HepG2 (cell line): ENCODE measurements around the gene XPC. TPM values are rescaled to one million over a fixed set of nuclear protein-coding genes. Genes with fewer than 3 reads are reported as not detected.

Experiments used
- ATM ChIP-seq: fragments of 450-650 bp; IDR thresholded peaks from 2 replicates; pipeline ENCODE4 v1.7.1; 2017; ENCODE audit warnings: mild to moderate bottlenecking, borderline replicate concordance
- HCFC1 ChIP-seq: fragments of 150-350 bp; IDR thresholded peaks from 2 replicates; pipeline ENCODE4 v1.6.1; 2014; ENCODE audit warnings: low read depth, low read length
- KLF11 ChIP-seq: IDR thresholded peaks from 2 replicates; pipeline ENCODE4 v1.6.1; 2016; ENCODE audit warnings: missing compliant biosample characterization
- PAWR ChIP-seq: sonication (generic); formaldehyde crosslinking; IDR thresholded peaks from 2 replicates; pipeline ENCODE4 v1.4.0; 2020; ENCODE audit warnings: missing genetic modification reagents, mild to moderate bottlenecking, borderline replicate concordance
- RARA ChIP-seq: IDR thresholded peaks from 2 replicates; pipeline ENCODE4 v1.6.1; 2016; ENCODE audit warnings: missing genetic modification reagents, missing compliant biosample characterization
- SP5 ChIP-seq: IDR thresholded peaks from 2 replicates; pipeline ENCODE4 v1.6.1; 2016; ENCODE audit warnings: low read depth, borderline replicate concordance
- TBP ChIP-seq: sonication (generic); formaldehyde crosslinking; IDR thresholded peaks from 2 replicates; pipeline ENCODE4 v1.5.0; 2020; ENCODE audit warnings: missing genetic modification reagents
- TSC22D2 ChIP-seq: sonication (generic); formaldehyde crosslinking; IDR thresholded peaks from 2 replicates; pipeline ENCODE4 v1.5.1; 2020; ENCODE audit warnings: missing genetic modification reagents, mild to moderate bottlenecking, borderline replicate concordance
- ZNF256 ChIP-seq: sonication (generic); formaldehyde crosslinking; conservative IDR thresholded peaks from 2 replicates; pipeline ENCODE4 v1.4.0; 2020; ENCODE audit warnings: missing genetic modification reagents
- ZNF530 ChIP-seq: sonication (generic); formaldehyde crosslinking; IDR thresholded peaks from 2 replicates; pipeline ENCODE4 v1.5.0; 2020; ENCODE audit warnings: low read depth, mild to moderate bottlenecking, missing genetic modification reagents
- ZNF850 ChIP-seq: sonication (generic); formaldehyde crosslinking; conservative IDR thresholded peaks from 2 replicates; pipeline ENCODE4 v1.9.0; 2021; ENCODE audit warnings: mild to moderate bottlenecking, missing genetic modification reagents
- polyA plus RNA-seq, 8 experiments: library from polyadenylated mRNA; depleted of rRNA in 3 of 8; stranded (reverse) in 7 of 8; unstranded in 1 of 8; fragments of >200 nt; fragmentation: Illumina TruSeq in 4 of 8; extraction: Trizol in 4 of 8; gene quantifications; 2 replicates each; pipeline versions ENCODE4 v1.2.1 to v1.2.3, GENCODE V29; 2011 to 2016; ENCODE audit warnings: low read depth in 4 of 8, missing spikeins in 1 of 8, mixed read lengths in 1 of 8; ENCODE audit not compliant: insufficient read depth in 1 of 8
- total RNA-seq, 5 experiments: library from RNA; depleted of rRNA; stranded (reverse); fragments of >200 nt; fragmentation: Illumina TruSeq; extraction: Trizol; gene quantifications; 2 replicates each; pipeline ENCODE4 v1.2.3, GENCODE V29; 2016; ENCODE audit warnings: low read depth in 1 of 5
- TF ChIP-seq, protein P1 (sequence below): sonication (generic); formaldehyde crosslinking; IDR thresholded peaks from 2 replicates; pipeline ENCODE4 v1.5.0; 2020; ENCODE audit warnings: mild to moderate bottlenecking, missing genetic modification reagents
- TF ChIP-seq, protein P2 (sequence below): sonication (generic); formaldehyde crosslinking; IDR thresholded peaks from 2 replicates; pipeline ENCODE4 v1.4.0; 2020; ENCODE audit warnings: missing genetic modification reagents, borderline replicate concordance
- TF ChIP-seq, protein P3 (sequence below), 2 experiments: fragments of 450-650 bp in 1 of 2; sonication (generic) in 1 of 2; formaldehyde crosslinking; IDR thresholded peaks; 2 replicates each; pipeline versions ENCODE4 v1.5.0 to v1.8.0; 2020 to 2022; ENCODE audit warnings: mild to moderate bottlenecking in 1 of 2, missing genetic modification reagents in 1 of 2

XPC gene
- total and polyA plus RNA-seq, 2 of the 13 experiments (the other 11 are each of a cell fraction or from before 2014, with no cell fraction given), result 9.4 to 24.1 TPM

DNA sequence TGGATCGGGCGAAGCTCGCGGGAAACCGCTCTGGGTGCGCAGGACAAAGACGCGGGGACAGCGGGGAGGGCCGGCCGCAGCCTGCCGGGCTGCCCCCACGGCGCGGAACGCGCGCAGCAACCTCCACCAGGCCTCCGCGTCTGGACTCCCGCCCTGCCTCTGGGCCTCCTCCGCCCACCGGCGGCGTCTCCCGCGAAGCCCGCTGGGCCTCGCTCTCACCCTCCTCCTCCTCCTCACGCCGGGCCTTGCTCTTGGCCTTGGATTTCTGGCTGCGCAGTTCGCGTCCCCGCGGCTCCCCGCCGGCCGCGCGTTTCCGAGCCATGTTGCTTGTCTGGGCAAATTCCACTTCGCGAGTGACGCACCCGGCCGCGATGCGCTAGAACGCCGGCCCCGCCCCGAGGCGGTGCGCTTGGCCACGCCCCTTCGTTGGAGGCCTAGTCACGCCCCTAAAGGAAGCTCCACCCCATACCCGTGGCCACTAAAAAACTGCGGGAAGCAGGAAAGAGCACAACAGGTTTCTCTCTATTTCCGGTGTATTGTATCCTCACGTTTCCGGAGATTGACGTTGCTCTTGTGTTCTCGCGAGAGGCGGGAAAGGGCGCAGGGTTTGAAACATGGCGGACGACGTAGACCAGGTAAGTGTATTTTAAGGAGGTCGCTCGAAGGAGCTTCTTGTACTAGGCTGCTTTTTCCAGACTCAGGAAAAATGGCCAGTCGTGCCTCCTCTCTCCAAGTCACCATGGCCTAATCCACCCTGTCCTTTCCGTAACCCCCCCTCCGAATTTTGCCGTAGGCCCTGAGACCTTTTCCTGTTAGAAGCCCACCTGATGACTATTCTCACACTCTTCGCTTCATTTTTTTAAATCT lies at the start of gene XPC, which contains the start of gene LSM3 (continued):
- TF ChIP-seq TBP (CRISPR knock-in tag) (no peak), KLF11 (no peak), ATM (no peak), ZNF850 (no peak; the same call in 1 of the 2 replicates), HCFC1 (peak; percentile 49; the same call in 1 of the 2 replicates), RARA (CRISPR knock-in tag) (no peak; the same call in 1 of the 2 replicates), ZNF530 (CRISPR knock-in tag) (no peak), PAWR (CRISPR knock-in tag) (0 out of 2 replicates have a peak, but pooled peaks have one; percentile 31), SP5 (peak; percentile 62; the same call in 1 of the 2 replicates), ZNF256 (CRISPR knock-in tag) (no peak; the same call in 1 of the 2 replicates), TSC22D2 (CRISPR knock-in tag) (0 out of 2 replicates have a peak, but pooled peaks have one; percentile 49)
- TF ChIP-seq, protein P1, sequence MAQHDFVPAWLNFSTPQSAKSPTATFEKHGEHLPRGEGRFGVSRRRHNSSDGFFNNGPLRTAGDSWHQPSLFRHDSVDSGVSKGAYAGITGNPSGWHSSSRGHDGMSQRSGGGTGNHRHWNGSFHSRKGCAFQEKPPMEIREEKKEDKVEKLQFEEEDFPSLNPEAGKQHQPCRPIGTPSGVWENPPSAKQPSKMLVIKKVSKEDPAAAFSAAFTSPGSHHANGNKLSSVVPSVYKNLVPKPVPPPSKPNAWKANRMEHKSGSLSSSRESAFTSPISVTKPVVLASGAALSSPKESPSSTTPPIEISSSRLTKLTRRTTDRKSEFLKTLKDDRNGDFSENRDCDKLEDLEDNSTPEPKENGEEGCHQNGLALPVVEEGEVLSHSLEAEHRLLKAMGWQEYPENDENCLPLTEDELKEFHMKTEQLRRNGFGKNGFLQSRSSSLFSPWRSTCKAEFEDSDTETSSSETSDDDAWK (CRISPR knock-in tag), result no peak
- TF ChIP-seq, protein P2, sequence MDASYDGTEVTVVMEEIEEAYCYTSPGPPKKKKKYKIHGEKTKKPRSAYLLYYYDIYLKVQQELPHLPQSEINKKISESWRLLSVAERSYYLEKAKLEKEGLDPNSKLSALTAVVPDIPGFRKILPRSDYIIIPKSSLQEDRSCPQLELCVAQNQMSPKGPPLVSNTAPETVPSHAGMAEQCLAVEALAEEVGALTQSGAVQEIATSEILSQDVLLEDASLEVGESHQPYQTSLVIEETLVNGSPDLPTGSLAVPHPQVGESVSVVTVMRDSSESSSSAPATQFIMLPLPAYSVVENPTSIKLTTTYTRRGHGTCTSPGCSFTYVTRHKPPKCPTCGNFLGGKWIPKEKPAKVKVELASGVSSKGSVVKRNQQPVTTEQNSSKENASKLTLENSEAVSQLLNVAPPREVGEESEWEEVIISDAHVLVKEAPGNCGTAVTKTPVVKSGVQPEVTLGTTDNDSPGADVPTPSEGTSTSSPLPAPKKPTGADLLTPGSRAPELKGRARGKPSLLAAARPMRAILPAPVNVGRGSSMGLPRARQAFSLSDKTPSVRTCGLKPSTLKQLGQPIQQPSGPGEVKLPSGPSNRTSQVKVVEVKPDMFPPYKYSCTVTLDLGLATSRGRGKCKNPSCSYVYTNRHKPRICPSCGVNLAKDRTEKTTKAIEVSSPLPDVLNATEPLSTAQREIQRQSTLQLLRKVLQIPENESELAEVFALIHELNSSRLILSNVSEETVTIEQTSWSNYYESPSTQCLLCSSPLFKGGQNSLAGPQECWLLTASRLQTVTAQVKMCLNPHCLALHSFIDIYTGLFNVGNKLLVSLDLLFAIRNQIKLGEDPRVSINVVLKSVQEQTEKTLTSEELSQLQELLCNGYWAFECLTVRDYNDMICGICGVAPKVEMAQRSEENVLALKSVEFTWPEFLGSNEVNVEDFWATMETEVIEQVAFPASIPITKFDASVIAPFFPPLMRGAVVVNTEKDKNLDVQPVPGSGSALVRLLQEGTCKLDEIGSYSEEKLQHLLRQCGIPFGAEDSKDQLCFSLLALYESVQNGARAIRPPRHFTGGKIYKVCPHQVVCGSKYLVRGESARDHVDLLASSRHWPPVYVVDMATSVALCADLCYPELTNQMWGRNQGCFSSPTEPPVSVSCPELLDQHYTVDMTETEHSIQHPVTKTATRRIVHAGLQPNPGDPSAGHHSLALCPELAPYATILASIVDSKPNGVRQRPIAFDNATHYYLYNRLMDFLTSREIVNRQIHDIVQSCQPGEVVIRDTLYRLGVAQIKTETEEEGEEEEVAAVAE (CRISPR knock-in tag), result no peak; the same call in 1 of the 2 replicates
- TF ChIP-seq, protein P3, sequence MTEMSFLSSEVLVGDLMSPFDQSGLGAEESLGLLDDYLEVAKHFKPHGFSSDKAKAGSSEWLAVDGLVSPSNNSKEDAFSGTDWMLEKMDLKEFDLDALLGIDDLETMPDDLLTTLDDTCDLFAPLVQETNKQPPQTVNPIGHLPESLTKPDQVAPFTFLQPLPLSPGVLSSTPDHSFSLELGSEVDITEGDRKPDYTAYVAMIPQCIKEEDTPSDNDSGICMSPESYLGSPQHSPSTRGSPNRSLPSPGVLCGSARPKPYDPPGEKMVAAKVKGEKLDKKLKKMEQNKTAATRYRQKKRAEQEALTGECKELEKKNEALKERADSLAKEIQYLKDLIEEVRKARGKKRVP (CRISPR knock-in tag; IDR thresholded peaks at IDR 0.05), result peak in 1 of 2 experiments; percentile 62; a peak in 2 of 4 replicates
